A549 (cell line): ENCODE measurements around the gene ELP5.

Experiments used
- CHD2 ChIP-seq: fragments of 150-350 bp; IDR thresholded peaks from 2 replicates; pipeline ENCODE4 v1.6.1; 2014; ENCODE audit warnings: low read length; ENCODE audit not compliant: partially characterized antibody
- POLR2A ChIP-seq: IDR thresholded peaks from 2 replicates; pipeline ENCODE4 v1.6.1; 2012; ENCODE audit warnings: mild to moderate bottlenecking, low read length
- RAD21 ChIP-seq, 2 experiments: fragments of >200 bp in 1 of 2; sonication (Bioruptor Twin) in 1 of 2; formaldehyde crosslinking in 1 of 2; IDR thresholded peaks in 1 of 2; conservative IDR thresholded peaks in 1 of 2; 2 replicates in 1 of 2; 3 replicates in 1 of 2; pipeline ENCODE4 v1.6.1; 2012 to 2018; ENCODE audit warnings: inconsistent platforms in 1 of 2
- TF ChIP-seq, protein P1 (sequence below): fragments of >200 bp; sonication (Bioruptor Twin); formaldehyde crosslinking; IDR thresholded peaks from 3 replicates; pipeline ENCODE4 v1.5.1; 2016

DNA sequence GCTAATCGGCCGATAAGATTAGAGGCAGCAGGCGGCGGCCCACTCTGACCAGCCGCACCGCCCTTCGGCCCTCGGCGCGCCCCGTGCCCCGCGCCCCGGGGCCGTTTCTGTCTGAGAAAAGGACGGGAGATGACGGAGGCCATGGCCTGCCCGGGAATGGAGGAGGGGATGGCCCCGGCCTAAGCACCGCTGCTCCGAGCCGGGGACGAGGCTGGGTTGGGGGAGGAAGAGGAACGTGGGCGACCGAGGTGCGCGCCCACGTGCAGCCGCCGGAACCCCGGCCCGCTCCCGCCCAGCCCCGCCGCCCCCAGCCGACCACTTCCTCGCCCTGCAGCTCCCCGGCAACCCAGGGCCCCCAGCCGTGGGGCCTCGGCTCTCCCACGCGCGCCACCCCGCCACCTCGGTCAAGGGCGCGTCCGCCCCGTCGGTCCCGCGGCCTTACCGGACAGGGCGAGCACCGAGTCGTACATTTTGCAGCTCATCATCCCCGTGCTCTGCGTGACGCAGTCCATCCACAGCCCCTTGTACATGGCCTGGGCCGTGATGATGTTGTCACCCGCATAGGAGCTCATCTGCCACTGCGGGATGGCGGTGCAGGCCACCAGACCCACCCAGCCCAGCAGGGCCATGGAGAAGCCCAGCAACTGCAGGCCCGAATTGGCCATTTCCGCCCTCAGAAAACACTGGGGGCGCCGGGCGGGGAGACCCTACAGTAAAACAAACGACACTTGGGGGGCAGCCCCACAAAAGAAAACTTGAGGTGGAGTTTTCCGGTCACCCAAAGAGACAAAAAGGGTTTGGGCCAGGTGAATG lies 9.6 kb downstream of the ELP5 start:
- TF ChIP-seq RAD21 (conservative IDR thresholded peaks at IDR 0.05 in 1 of 2, IDR thresholded peaks at IDR 0.05 in 1 of 2) (no peak), CHD2 (no peak), POLR2A (no peak)
- TF ChIP-seq, protein P1, sequence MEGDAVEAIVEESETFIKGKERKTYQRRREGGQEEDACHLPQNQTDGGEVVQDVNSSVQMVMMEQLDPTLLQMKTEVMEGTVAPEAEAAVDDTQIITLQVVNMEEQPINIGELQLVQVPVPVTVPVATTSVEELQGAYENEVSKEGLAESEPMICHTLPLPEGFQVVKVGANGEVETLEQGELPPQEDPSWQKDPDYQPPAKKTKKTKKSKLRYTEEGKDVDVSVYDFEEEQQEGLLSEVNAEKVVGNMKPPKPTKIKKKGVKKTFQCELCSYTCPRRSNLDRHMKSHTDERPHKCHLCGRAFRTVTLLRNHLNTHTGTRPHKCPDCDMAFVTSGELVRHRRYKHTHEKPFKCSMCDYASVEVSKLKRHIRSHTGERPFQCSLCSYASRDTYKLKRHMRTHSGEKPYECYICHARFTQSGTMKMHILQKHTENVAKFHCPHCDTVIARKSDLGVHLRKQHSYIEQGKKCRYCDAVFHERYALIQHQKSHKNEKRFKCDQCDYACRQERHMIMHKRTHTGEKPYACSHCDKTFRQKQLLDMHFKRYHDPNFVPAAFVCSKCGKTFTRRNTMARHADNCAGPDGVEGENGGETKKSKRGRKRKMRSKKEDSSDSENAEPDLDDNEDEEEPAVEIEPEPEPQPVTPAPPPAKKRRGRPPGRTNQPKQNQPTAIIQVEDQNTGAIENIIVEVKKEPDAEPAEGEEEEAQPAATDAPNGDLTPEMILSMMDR = no peak
